Fibroblast of lung (primary cell): ENCODE results near the gene FSIP1. TPM values are rescaled to one million over a fixed set of nuclear protein-coding genes. Genes with fewer than 3 reads are reported as not detected.

Experiments used
- DNase-seq, 2 donors: peaks; one replicate each; pipeline versions ENCODE4 v3.0.0 to v3.0.0-alpha.2; 2010; ENCODE audit warnings: low read depth in 2 of 2
- H2AFZ ChIP-seq: 2 replicates; pipeline ENCODE4 v1.5.1; 2012; ENCODE audit warnings: low read length, control low read depth, inconsistent platforms
- H3K27ac ChIP-seq: 2 replicates; pipeline ENCODE4 v1.5.1; 2011; ENCODE audit warnings: low read length, control low read depth; ENCODE audit not compliant: insufficient read depth
- H3K27me3 ChIP-seq: 2 replicates; pipeline ENCODE4 v1.5.1; 2011; ENCODE audit warnings: mild to moderate bottlenecking, low read length; ENCODE audit not compliant: control insufficient read depth, insufficient read depth
- H3K36me3 ChIP-seq: 2 replicates; pipeline ENCODE4 v1.5.1; 2011; ENCODE audit warnings: low read length; ENCODE audit not compliant: control insufficient read depth, insufficient read depth
- H3K4me1 ChIP-seq: 2 replicates; pipeline ENCODE4 v1.5.1; 2011; ENCODE audit warnings: low read length; ENCODE audit not compliant: control insufficient read depth, insufficient read depth; ENCODE audit errors: extremely low read depth
- H3K4me2 ChIP-seq: 2 replicates; pipeline ENCODE4 v1.5.1; 2011; ENCODE audit warnings: low read length, control low read depth; ENCODE audit not compliant: insufficient read depth; ENCODE audit errors: extremely low read depth
- H3K4me3 ChIP-seq, 4 experiments: fragments of 200-600 bp in 1 of 4; sonication (generic) in 1 of 4; replicated peaks in 1 of 4; 2 replicates each; pipeline ENCODE4 v1.5.1; 2011 to 2016; ENCODE audit warnings: low read length in 4 of 4, low read depth in 3 of 4, mild to moderate bottlenecking in 3 of 4, control low read depth in 2 of 4, inconsistent platforms in 1 of 4, mixed read lengths in 1 of 4; ENCODE audit not compliant: insufficient read depth in 1 of 4; ENCODE audit errors: control extremely low read depth in 1 of 4
- H3K79me2 ChIP-seq: 2 replicates; pipeline ENCODE4 v1.5.1; 2012; ENCODE audit warnings: mild to moderate bottlenecking, low read length, inconsistent platforms; ENCODE audit not compliant: control insufficient read depth, insufficient read depth
- H3K9ac ChIP-seq: 2 replicates; pipeline ENCODE4 v1.5.1; 2011; ENCODE audit warnings: mild to moderate bottlenecking, low read length, control low read depth; ENCODE audit not compliant: insufficient read depth
- H3K9me3 ChIP-seq: 2 replicates; pipeline ENCODE4 v1.5.1; 2012; ENCODE audit warnings: low read depth, low read length; ENCODE audit not compliant: control insufficient read depth, insufficient read depth
- H4K20me1 ChIP-seq: 2 replicates; pipeline ENCODE4 v1.5.1; 2011; ENCODE audit warnings: low read length; ENCODE audit not compliant: control insufficient read depth, insufficient read depth; ENCODE audit errors: extremely low read depth
- CTCF ChIP-seq, 2 donors: IDR thresholded peaks in 1 of 2; conservative IDR thresholded peaks in 1 of 2; 1 replicate in 1 of 2; 2 replicates in 1 of 2; pipeline ENCODE4 v1.5.1; 2011 to 2012; ENCODE audit warnings: low read length in 2 of 2, control low read depth in 1 of 2, inconsistent platforms in 1 of 2, low read depth in 1 of 2, mild to moderate bottlenecking in 1 of 2
- EZH2 ChIP-seq: IDR thresholded peaks from 2 replicates; pipeline ENCODE4 v1.5.1; 2012; ENCODE audit warnings: low read length, control low read depth, mild to moderate bottlenecking; ENCODE audit errors: missing control alignments
- polyA plus RNA-seq, 2 donors: library from polyadenylated mRNA; depleted of rRNA in 1 of 2; stranded (reverse) in 1 of 2; unstranded in 1 of 2; fragments of >200 nt; gene quantifications; 2 replicates each; pipeline ENCODE4 v1.2.1, GENCODE V29; 2011 to 2012; ENCODE audit warnings: missing spikeins in 1 of 2
- total RNA-seq: library from RNA; depleted of rRNA; stranded (reverse); fragments of >200 nt; gene quantifications from 2 replicates; pipeline ENCODE4 v1.2.1, GENCODE V29; 2014

FSIP1 gene
- total and polyA plus RNA-seq, 2 donors (not counting 1 experiment from before 2014, with no cell fraction given) = 0.50 to 5.1 TPM

- Histone ChIP-seq H4K20me1 (no peaks in the 10 kb centered on the region), H3K79me2 (no peaks in the 10 kb centered on the region), H3K27ac (no peak overlapping the region), H3K27me3 (no peaks in the 10 kb centered on the region), H3K4me3 (no peak overlapping the region), H3K4me2 (no peak overlapping the region), H2AFZ (no peak overlapping the region), H3K9me3 (no peaks in the 10 kb centered on the region), H3K36me3 (no peaks in the 10 kb centered on the region), H3K4me1 (no peaks in the 10 kb centered on the region), H3K9ac (no peak overlapping the region)
- no peak for TF ChIP-seq EZH2
- no peak for TF ChIP-seq CTCF (conservative IDR thresholded peaks at IDR 0.05 in 1 of 2, IDR thresholded peaks at IDR 0.05 in 1 of 2; ENCODE audit: low read depth in 1 of 2, low read length in 2 of 2)
- no peak for DNase-seq
Observed at GRCh38 chr15:39552556-39552955, 230.1 kb downstream of the FSIP1 start.

- no peak overlapping the region for H3K4me3 ChIP-seq
- TF ChIP-seq CTCF (conservative IDR thresholded peaks at IDR 0.05 in 1 of 2, IDR thresholded peaks at IDR 0.05 in 1 of 2; ENCODE audit: low read depth in 1 of 2, low read length in 2 of 2) = no peak
- TF ChIP-seq EZH2 = no peak
- no peak for DNase-seq
- H4K20me1 ChIP-seq = no peaks in the 10 kb centered on the region
- H3K27ac ChIP-seq = no peak overlapping the region
- no peaks in the 10 kb centered on the region for H3K9me3 ChIP-seq
- H2AFZ ChIP-seq = no peak overlapping the region
- no peaks in the 10 kb centered on the region for H3K4me1 ChIP-seq
- no peaks in the 10 kb centered on the region for H3K79me2 ChIP-seq
- no peak overlapping the region for H3K9ac ChIP-seq
- no peaks in the 10 kb centered on the region for H3K36me3 ChIP-seq
- H3K27me3 ChIP-seq = no peaks in the 10 kb centered on the region
- H3K4me2 ChIP-seq = no peak overlapping the region
Observed at GRCh38 chr15:39551476-39551875, 231.2 kb downstream of the FSIP1 start.

Other genes starting within 250 kb of the FSIP1 start
- gene THBS1, start 201.8 kb downstream of the FSIP1 start, total RNA-seq = 631 and 1,745 TPM in 2 replicates
- gene THBS1, start 201.8 kb downstream of the FSIP1 start, polyA plus RNA-seq = 533 and 1,512 TPM in 2 replicates
- gene GPR176, start 137.4 kb upstream of the FSIP1 start, total RNA-seq = 79.6 and 179 TPM in 2 replicates
- 99.9 and 124 TPM in 2 replicates for gene GPR176, start 137.4 kb upstream of the FSIP1 start, polyA plus RNA-seq
- gene EIF2AK4, start 151.3 kb upstream of the FSIP1 start, total RNA-seq = 59.8 and 97.4 TPM in 2 replicates
- 78.0 and 88.4 TPM in 2 replicates for gene EIF2AK4, start 151.3 kb upstream of the FSIP1 start, polyA plus RNA-seq